HepG2 (cell line): ENCODE data around the gene PCNX1. TPM values are rescaled to one million over a fixed set of nuclear protein-coding genes. Genes with fewer than 3 reads are reported as not detected.

Experiments
- AGO2 ChIP-seq: fragments of 200-400 bp; formaldehyde crosslinking; optimal IDR thresholded peaks from 2 replicates; pipeline ENCODE3; 2017; ENCODE audit warnings: mild to moderate bottlenecking, low read depth, low read length, moderate library complexity
- CBFB ChIP-seq: sonication (generic); formaldehyde crosslinking; IDR thresholded peaks from 2 replicates; pipeline ENCODE4 v1.4.0; 2020; ENCODE audit warnings: missing genetic modification reagents
- ESRRA ChIP-seq: sonication (generic); formaldehyde crosslinking; IDR thresholded peaks from 2 replicates; pipeline ENCODE4 v1.5.1; 2020; ENCODE audit warnings: mild to moderate bottlenecking, low read depth, missing genetic modification reagents
- FOXP1 ChIP-seq, 2 experiments: fragments of 450-650 bp in 1 of 2; IDR thresholded peaks; 2 replicates each; pipeline ENCODE4 v1.6.1; 2017 to 2018; ENCODE audit warnings: antibody characterized with exemption in 1 of 2
- GTF3A ChIP-seq: sonication (generic); formaldehyde crosslinking; conservative IDR thresholded peaks from 2 replicates; pipeline ENCODE4 v1.4.0; 2020; ENCODE audit warnings: mild to moderate bottlenecking, missing genetic modification reagents
- HDAC2 ChIP-seq: sonication (generic); formaldehyde crosslinking; IDR thresholded peaks from 2 replicates; pipeline ENCODE4 v1.4.0; 2020; ENCODE audit warnings: missing genetic modification reagents
- HNF4A ChIP-seq: sonication (generic); formaldehyde crosslinking; IDR thresholded peaks from 2 replicates; pipeline ENCODE4 v1.4.0; 2020; ENCODE audit warnings: missing genetic modification reagents
- HNF4G ChIP-seq, 2 experiments: sonication (generic) in 1 of 2; formaldehyde crosslinking in 1 of 2; IDR thresholded peaks; 2 replicates each; pipeline versions ENCODE4 v1.4.0 to v1.6.1; 2011 to 2020; ENCODE audit warnings: borderline replicate concordance in 2 of 2, low read depth in 2 of 2, mild to moderate bottlenecking in 2 of 2, low read length in 1 of 2, missing genetic modification reagents in 1 of 2, moderate library complexity in 1 of 2
- MTA1 ChIP-seq: sonication (generic); formaldehyde crosslinking; IDR thresholded peaks from 2 replicates; pipeline ENCODE4 v1.4.0; 2020; ENCODE audit warnings: missing genetic modification reagents, mild to moderate bottlenecking, borderline replicate concordance
- REL ChIP-seq: sonication (generic); formaldehyde crosslinking; conservative IDR thresholded peaks from 2 replicates; pipeline ENCODE4 v1.8.0; 2022; ENCODE audit warnings: mild to moderate bottlenecking, missing genetic modification reagents, moderate library complexity
- SMARCE1 ChIP-seq: fragments of 450-650 bp; IDR thresholded peaks from 2 replicates; pipeline ENCODE4 v1.6.1; 2017; ENCODE audit warnings: borderline replicate concordance
- SOX5 ChIP-seq: IDR thresholded peaks from 2 replicates; pipeline ENCODE4 v1.6.1; 2016; ENCODE audit warnings: borderline replicate concordance
- SP2 ChIP-seq: sonication (generic); formaldehyde crosslinking; IDR thresholded peaks from 2 replicates; pipeline ENCODE4 v1.5.1; 2020; ENCODE audit warnings: mild to moderate bottlenecking, missing genetic modification reagents
- SRSF1 ChIP-seq: fragments of 200-400 bp; formaldehyde crosslinking; optimal IDR thresholded peaks from 2 replicates; pipeline ENCODE3; 2017; ENCODE audit warnings: mild to moderate bottlenecking, low read depth, low read length, moderate library complexity
- TBX3 ChIP-seq: fragments of 450-650 bp; IDR thresholded peaks from 2 replicates; pipeline ENCODE4 v1.6.1; 2017; ENCODE audit warnings: antibody characterized with exemption, mild to moderate bottlenecking, inconsistent platforms, borderline replicate concordance
- TGIF2 ChIP-seq: IDR thresholded peaks from 2 replicates; pipeline ENCODE4 v1.6.1; 2016; ENCODE audit warnings: control low read depth, missing compliant biosample characterization
- ZFX ChIP-seq: sonication (generic); formaldehyde crosslinking; IDR thresholded peaks from 2 replicates; pipeline ENCODE4 v1.4.0; 2020; ENCODE audit warnings: mild to moderate bottlenecking, low read depth, missing genetic modification reagents, moderate library complexity
- ZNF124 ChIP-seq: sonication (generic); formaldehyde crosslinking; IDR thresholded peaks from 2 replicates; pipeline ENCODE4 v1.4.0; 2020; ENCODE audit warnings: missing genetic modification reagents
- ZNF350 ChIP-seq: sonication (generic); formaldehyde crosslinking; IDR thresholded peaks from 2 replicates; pipeline ENCODE4 v1.4.0; 2020; ENCODE audit warnings: mild to moderate bottlenecking, low read depth, missing genetic modification reagents, borderline replicate concordance
- ZNF879 ChIP-seq: sonication (generic); formaldehyde crosslinking; IDR thresholded peaks from 2 replicates; pipeline ENCODE4 v1.8.1; 2023; ENCODE audit warnings: missing genetic modification reagents
- polyA plus RNA-seq, 8 experiments: library from polyadenylated mRNA; depleted of rRNA in 3 of 8; stranded (reverse) in 7 of 8; unstranded in 1 of 8; fragments of >200 nt; fragmentation: Illumina TruSeq in 4 of 8; extraction: Trizol in 4 of 8; gene quantifications; 2 replicates each; pipeline versions ENCODE4 v1.2.1 to v1.2.3, GENCODE V29; 2011 to 2016; ENCODE audit warnings: low read depth in 4 of 8, missing spikeins in 1 of 8, mixed read lengths in 1 of 8; ENCODE audit not compliant: insufficient read depth in 1 of 8
- total RNA-seq, 5 experiments: library from RNA; depleted of rRNA; stranded (reverse); fragments of >200 nt; fragmentation: Illumina TruSeq; extraction: Trizol; gene quantifications; 2 replicates each; pipeline ENCODE4 v1.2.3, GENCODE V29; 2016; ENCODE audit warnings: low read depth in 1 of 5
- TF ChIP-seq, protein P1 (sequence below): sonication (generic); formaldehyde crosslinking; IDR thresholded peaks from 2 replicates; pipeline ENCODE4 v1.4.0; 2020; ENCODE audit warnings: low read depth, missing genetic modification reagents
- TF ChIP-seq, protein P2 (sequence below): sonication (generic); formaldehyde crosslinking; IDR thresholded peaks from 2 replicates; pipeline ENCODE4 v1.4.0; 2020; ENCODE audit warnings: missing genetic modification reagents, borderline replicate concordance
- TF ChIP-seq, protein P3 (sequence below): sonication (generic); formaldehyde crosslinking; conservative IDR thresholded peaks from 2 replicates; pipeline ENCODE4 v1.4.0; 2020; ENCODE audit warnings: missing genetic modification reagents
- TF ChIP-seq, protein P4 (sequence below), 2 experiments: fragments of 450-650 bp in 1 of 2; sonication (generic) in 1 of 2; formaldehyde crosslinking; IDR thresholded peaks; 2 replicates each; pipeline versions ENCODE4 v1.5.0 to v1.8.0; 2020 to 2022; ENCODE audit warnings: mild to moderate bottlenecking in 1 of 2, missing genetic modification reagents in 1 of 2

PCNX1 gene
- total and polyA plus RNA-seq, 2 of the 13 experiments (the other 11 are each of a cell fraction or from before 2014, with no cell fraction given), result 24.9 to 30.3 TPM

DNA sequence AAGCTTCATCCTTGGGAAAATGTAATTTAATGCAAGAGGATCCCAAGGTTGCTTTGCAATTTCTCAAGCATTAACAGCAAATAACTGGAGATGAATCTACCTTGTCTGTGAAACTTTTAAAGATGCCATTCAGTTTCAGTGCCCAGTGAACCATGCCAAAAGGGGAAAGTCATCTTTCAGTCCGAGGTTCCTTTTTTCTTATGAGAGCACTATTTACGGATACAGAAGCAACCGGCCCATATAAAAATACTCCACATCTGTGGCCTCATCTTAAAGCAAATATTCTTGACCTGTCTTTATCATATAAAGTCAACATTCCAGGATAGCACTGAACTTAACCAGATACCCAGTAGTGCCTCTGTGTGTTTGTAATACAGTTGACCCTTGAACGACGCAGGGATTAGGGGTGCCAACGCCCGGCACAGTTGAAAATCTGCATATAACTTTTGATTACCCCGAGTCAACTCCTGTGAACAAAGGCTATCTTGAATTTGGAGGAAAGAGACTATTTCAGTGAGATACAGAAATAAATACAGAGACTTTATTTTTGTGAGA is 209.4 kb downstream of the PCNX1 start (continued):
- TF ChIP-seq ZNF124 (CRISPR knock-in tag) (no peak), FOXP1 (IDR thresholded peaks at IDR 0.05) (no peak), FOXP1 (CRISPR knock-in tag; IDR thresholded peaks at IDR 0.05) (peak; percentile 32; the same call in 1 of the 2 replicates), TBX3 (no peak; the same call in 1 of the 2 replicates), ZNF879 (CRISPR knock-in tag) (no peak), SMARCE1 (no peak), MTA1 (no peak), HDAC2 (peak; percentile 55; the same call in 1 of the 2 replicates), ESRRA (CRISPR knock-in tag) (no peak), ZNF350 (CRISPR knock-in tag) (no peak), REL (CRISPR knock-in tag) (no peak), SRSF1 (no peak), HNF4A (CRISPR knock-in tag) (peak; percentile 88), ZFX (CRISPR knock-in tag) (no peak), HNF4G (IDR thresholded peaks at IDR 0.05; ENCODE audit: borderline replicate concordance, low read depth, low read length) (peak; percentile 71), HNF4G (CRISPR knock-in tag; IDR thresholded peaks at IDR 0.05; ENCODE audit: borderline replicate concordance, low read depth) (no peak), AGO2 (no peak), TGIF2 (CRISPR knock-in tag) (no peak), CBFB (CRISPR knock-in tag) (no peak), GTF3A (no peak), SOX5 (CRISPR knock-in tag) (no peak), SP2 (CRISPR knock-in tag) (no peak)
- TF ChIP-seq, protein P1, sequence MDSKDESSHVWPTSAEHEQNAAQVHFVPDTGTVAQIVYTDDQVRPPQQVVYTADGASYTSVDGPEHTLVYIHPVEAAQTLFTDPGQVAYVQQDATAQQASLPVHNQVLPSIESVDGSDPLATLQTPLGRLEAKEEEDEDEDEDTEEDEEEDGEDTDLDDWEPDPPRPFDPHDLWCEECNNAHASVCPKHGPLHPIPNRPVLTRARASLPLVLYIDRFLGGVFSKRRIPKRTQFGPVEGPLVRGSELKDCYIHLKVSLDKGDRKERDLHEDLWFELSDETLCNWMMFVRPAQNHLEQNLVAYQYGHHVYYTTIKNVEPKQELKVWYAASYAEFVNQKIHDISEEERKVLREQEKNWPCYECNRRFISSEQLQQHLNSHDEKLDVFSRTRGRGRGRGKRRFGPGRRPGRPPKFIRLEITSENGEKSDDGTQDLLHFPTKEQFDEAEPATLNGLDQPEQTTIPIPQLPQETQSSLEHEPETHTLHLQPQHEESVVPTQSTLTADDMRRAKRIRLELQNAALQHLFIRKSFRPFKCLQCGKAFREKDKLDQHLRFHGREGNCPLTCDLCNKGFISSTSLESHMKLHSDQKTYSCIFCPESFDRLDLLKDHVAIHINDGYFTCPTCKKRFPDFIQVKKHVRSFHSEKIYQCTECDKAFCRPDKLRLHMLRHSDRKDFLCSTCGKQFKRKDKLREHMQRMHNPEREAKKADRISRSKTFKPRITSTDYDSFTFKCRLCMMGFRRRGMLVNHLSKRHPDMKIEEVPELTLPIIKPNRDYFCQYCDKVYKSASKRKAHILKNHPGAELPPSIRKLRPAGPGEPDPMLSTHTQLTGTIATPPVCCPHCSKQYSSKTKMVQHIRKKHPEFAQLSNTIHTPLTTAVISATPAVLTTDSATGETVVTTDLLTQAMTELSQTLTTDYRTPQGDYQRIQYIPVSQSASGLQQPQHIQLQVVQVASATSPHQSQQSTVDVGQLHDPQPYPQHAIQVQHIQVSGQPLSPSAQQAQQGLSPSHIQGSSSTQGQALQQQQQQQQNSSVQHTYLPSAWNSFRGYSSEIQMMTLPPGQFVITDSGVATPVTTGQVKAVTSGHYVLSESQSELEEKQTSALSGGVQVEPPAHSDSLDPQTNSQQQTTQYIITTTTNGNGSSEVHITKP, result no peak
- TF ChIP-seq, protein P2, sequence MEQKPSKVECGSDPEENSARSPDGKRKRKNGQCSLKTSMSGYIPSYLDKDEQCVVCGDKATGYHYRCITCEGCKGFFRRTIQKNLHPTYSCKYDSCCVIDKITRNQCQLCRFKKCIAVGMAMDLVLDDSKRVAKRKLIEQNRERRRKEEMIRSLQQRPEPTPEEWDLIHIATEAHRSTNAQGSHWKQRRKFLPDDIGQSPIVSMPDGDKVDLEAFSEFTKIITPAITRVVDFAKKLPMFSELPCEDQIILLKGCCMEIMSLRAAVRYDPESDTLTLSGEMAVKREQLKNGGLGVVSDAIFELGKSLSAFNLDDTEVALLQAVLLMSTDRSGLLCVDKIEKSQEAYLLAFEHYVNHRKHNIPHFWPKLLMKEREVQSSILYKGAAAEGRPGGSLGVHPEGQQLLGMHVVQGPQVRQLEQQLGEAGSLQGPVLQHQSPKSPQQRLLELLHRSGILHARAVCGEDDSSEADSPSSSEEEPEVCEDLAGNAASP (CRISPR knock-in tag), result peak; percentile 66; the same call in 1 of the 2 replicates
- TF ChIP-seq, protein P3, sequence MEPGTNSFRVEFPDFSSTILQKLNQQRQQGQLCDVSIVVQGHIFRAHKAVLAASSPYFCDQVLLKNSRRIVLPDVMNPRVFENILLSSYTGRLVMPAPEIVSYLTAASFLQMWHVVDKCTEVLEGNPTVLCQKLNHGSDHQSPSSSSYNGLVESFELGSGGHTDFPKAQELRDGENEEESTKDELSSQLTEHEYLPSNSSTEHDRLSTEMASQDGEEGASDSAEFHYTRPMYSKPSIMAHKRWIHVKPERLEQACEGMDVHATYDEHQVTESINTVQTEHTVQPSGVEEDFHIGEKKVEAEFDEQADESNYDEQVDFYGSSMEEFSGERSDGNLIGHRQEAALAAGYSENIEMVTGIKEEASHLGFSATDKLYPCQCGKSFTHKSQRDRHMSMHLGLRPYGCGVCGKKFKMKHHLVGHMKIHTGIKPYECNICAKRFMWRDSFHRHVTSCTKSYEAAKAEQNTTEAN, result no peak
- TF ChIP-seq, protein P4, sequence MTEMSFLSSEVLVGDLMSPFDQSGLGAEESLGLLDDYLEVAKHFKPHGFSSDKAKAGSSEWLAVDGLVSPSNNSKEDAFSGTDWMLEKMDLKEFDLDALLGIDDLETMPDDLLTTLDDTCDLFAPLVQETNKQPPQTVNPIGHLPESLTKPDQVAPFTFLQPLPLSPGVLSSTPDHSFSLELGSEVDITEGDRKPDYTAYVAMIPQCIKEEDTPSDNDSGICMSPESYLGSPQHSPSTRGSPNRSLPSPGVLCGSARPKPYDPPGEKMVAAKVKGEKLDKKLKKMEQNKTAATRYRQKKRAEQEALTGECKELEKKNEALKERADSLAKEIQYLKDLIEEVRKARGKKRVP (CRISPR knock-in tag; IDR thresholded peaks at IDR 0.05), result no peak
